ENCODE results near the gene ANKRD12. TPM values are rescaled to one million over a fixed set of nuclear protein-coding genes. Genes with fewer than 3 reads are reported as not detected.
"Not testable (repeated sequence)": the region's sequence is repeated elsewhere in the genome, so short reads cannot be mapped to it uniquely, and the experiment has no call there.

Gene ANKRD12
- 10 to 100 TPM; 19.4 to 56.8 (median 37.4) TPM for total RNA-seq
- polyA plus RNA-seq, result 10 to 100 TPM; 14.1 to 91.2 (median 21.2) TPM
- long read RNA-seq, donor 1, result 0 reads
- long read RNA-seq, donor 2, partial matches to known transcripts, result 0 of 1 reads
- long read RNA-seq, donor 2, other reads (novel, unspliced or antisense), result 0 of 1 reads
- long read RNA-seq, donor 3, result 0 reads
- long read RNA-seq, donor 4, partial matches to known transcripts, result 13 of 32 reads
- long read RNA-seq, donor 4, other reads (novel, unspliced or antisense), result 19 of 32 reads
- long read RNA-seq, donor 5, partial matches to known transcripts, result 0 of 7 reads
- long read RNA-seq, donor 5, other reads (novel, unspliced or antisense), result 7 of 7 reads
- long read RNA-seq, donor 6, partial matches to known transcripts, result 9 of 34 reads
- long read RNA-seq, donor 6, other reads (novel, unspliced or antisense), result 25 of 34 reads
- long read RNA-seq, donor 7, result 0 reads
- long read RNA-seq, donor 8, result 0 reads
- long read RNA-seq, donor 9, result 0 reads
- long read RNA-seq, donor 10, result 0 reads

GRCh38 chr18:9136315-9137155, at the start of gene ANKRD12:
TSS of gene ANKRD12 (plus strand) at chr18:9136781. CDS start at chr18:9182433, 45,652 bp downstream.
- TF ChIP-seq CTCF (IDR thresholded peaks at IDR 0.05) (no peak), POLR2A (IDR thresholded peaks at IDR 0.05) (peak; percentile 72 to 97)
- Histone ChIP-seq H3K36me3 (replicated peaks in 1 of 2) (peaks cover 0 to 24% of the 10 kb centered on the region in 2 donors), H3K27ac (peak within 1 kb of the TSS; percentile 96 to 99 (median 99)), H3K4me3 (peak within 1 kb of the TSS; percentile 69 to 95 (median 79)), H3K4me1 (replicated peaks in 1 of 2) (peaks cover 24 to 48% of the 10 kb centered on the region in 2 donors), H3K27me3 (no peaks in the 10 kb centered on the region), H3K9me3 (replicated peaks in 1 of 3) (no peaks in the 10 kb centered on the region)
- WGBS, 4 donors, result 0 to 20% (median 1%) methylated on average over 1 to 95 of the region's 95 CpGs
- peak; percentile 98 to 99 (median 98) for DNase-seq
- intact Hi-C loops (cut with DNase I), result no loop called here

- no peak for DNase-seq
- H3K9me3 ChIP-seq (replicated peaks in 1 of 3), result no peaks in the 10 kb centered on the region
- no peaks in the 10 kb centered on the region for H3K27me3 ChIP-seq
- intact Hi-C loops (cut with DNase I), result no loop called here
- H3K36me3 ChIP-seq (replicated peaks in 1 of 2), result no peaks in the 10 kb centered on the region
- no peaks in the 10 kb centered on the region for H3K4me1 ChIP-seq (replicated peaks in 1 of 2)
- 90 to 100% (median 98%) methylated on average over 2 of the region's 2 CpGs for WGBS, 4 donors
- no peak overlapping the region for H3K27ac ChIP-seq
- TF ChIP-seq CTCF (IDR thresholded peaks at IDR 0.05), result no peak
- TF ChIP-seq POLR2A (IDR thresholded peaks at IDR 0.05), result no peak
- H3K4me3 ChIP-seq, result no peak overlapping the region
Observed at GRCh38 chr18:9087144-9087543, 49.4 kb upstream of the ANKRD12 start.

DNA sequence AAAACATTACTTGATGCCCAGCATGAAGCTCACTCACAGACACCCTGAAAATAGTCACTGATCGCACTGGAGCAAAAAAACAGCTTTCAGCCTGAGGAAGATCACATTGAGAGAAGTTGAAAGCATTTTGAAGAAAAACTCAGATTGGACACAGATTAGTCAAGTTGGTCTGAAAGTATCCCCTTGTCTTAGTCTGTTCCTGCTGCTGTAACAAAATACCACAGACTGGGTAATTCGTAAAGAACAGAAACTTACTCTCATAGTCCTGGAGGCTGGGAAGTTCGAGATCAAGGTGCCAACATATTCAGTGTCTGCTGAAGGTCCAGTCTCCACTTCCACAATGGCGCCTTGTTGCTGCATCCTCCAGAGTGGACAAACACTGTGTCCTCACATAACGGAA, 48.3 kb upstream of the ANKRD12 start:
- Histone ChIP-seq H3K9me3 (replicated peaks in 1 of 3) (no peaks in the 10 kb centered on the region), H3K4me3 (no peak overlapping the region), H3K27me3 (no peaks in the 10 kb centered on the region), H3K27ac (no peak overlapping the region), H3K36me3 (replicated peaks in 1 of 2) (no peaks in the 10 kb centered on the region), H3K4me1 (replicated peaks in 1 of 2) (peaks cover 0 to 4% of the 10 kb centered on the region in 2 donors)
- TF ChIP-seq POLR2A (IDR thresholded peaks at IDR 0.05) (no peak), CTCF (IDR thresholded peaks at IDR 0.05) (no peak)
- intact Hi-C loops (cut with DNase I), result no loop called here
- WGBS, 4 donors, result 90 to 94% (median 91%) methylated on average over 5 of the region's 5 CpGs
- no peak for DNase-seq

DNA sequence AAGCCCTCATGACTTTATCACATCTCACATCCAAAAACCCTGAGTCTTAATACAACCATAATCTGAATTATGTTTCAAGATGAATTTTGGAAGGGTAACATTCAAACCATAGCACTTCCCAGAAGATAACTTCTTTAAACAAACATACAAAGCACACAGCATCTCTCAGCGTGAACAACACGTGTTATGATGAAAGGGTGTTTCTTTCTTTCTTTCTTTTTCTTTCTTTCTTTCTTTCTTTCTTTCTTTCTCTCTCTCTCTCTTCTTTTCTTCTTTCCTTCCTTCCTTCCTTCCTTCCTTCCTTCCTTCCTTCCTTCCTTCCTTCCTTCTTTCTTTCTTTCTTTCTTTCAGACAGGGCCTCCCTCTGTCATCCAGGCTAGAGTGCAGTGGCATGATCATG, 47.9 kb upstream of the ANKRD12 start:
- H3K27ac ChIP-seq; H3K4me3 ChIP-seq; H3K36me3 ChIP-seq (replicated peaks in 1 of 2); H3K9me3 ChIP-seq (replicated peaks in 1 of 3); DNase-seq; H3K4me1 ChIP-seq (replicated peaks in 1 of 2); intact Hi-C loops (cut with DNase I); H3K27me3 ChIP-seq: not testable (repeated sequence)
- WGBS, 4 donors, result 94 to 100% (median 96%) methylated on average over 2 of the region's 2 CpGs
